ENCODE data around the gene TRMT10B.

GRCh38 chr9:37719526-37719925 lies 34.1 kb upstream of the TRMT10B start:
- TF ChIP-seq POLR2A (IDR thresholded peaks at IDR 0.05; ENCODE audit: low read depth, low read length): no peak
- no peak for TF ChIP-seq POLR2AphosphoS5 (IDR thresholded peaks at IDR 0.05; ENCODE audit: low read depth, low read length)
- no peak for TF ChIP-seq TAF1 (IDR thresholded peaks at IDR 0.05; ENCODE audit: low read depth, low read length)
- TF ChIP-seq SPI1 (IDR thresholded peaks at IDR 0.05; ENCODE audit: low read depth, low read length): no peak
- TF ChIP-seq PAX5 (IDR thresholded peaks at IDR 0.05; ENCODE audit: insufficient read depth, low read length, severe bottlenecking): no peak

Data from GM12891 (cell line).